Measurements from ENCODE around the gene CRYBG3.
A peak's percentile ranks its signal among the peaks of the same experiment; 100 is the strongest.

The CRYBG3 gene

GRCh38 chr3:97971679-97972567, 150.1 kb downstream of the CRYBG3 start, which contains the start of gene RIOX2:
Gene RIOX2, minus strand, starts transcription at chr3:97972431. Its CDS starts 4,838 bp downstream, at chr3:97967593.
- Histone ChIP-seq H3K4me1 (peaks cover 5% of the 10 kb centered on the region), H3K79me2 (no peaks in the 10 kb centered on the region), H3K27me3 (ENCODE audit: control insufficient read depth, insufficient read depth, low read length) (no peaks in the 10 kb centered on the region), H2AFZ (peak within 1 kb of the TSS; percentile 59), H3K9ac (no peak within 1 kb of the TSS), H3K27ac (peak within 1 kb of the TSS; percentile 51), H3K4me3 (ENCODE audit: low read depth, low read length) (peak within 1 kb of the TSS; percentile 48), H3K4me2 (ENCODE audit: low read length) (peak within 1 kb of the TSS; percentile 69), H3K36me3 (ENCODE audit: control insufficient read depth, insufficient read depth, low read length) (no peaks in the 10 kb centered on the region), H3K9me3 (ENCODE audit: control insufficient read depth, low read length) (no peaks in the 10 kb centered on the region)
- TF ChIP-seq CTCF (IDR thresholded peaks at IDR 0.05): no peak

- H3K4me1 ChIP-seq: peaks cover 5% of the 10 kb centered on the region
- no peak overlapping the region for H3K27ac ChIP-seq
- no peaks in the 10 kb centered on the region for H3K27me3 ChIP-seq (ENCODE audit: control insufficient read depth, insufficient read depth, low read length)
- H3K4me3 ChIP-seq (ENCODE audit: low read depth, low read length): no peak overlapping the region
- no peak for TF ChIP-seq CTCF (IDR thresholded peaks at IDR 0.05)
- no peaks in the 10 kb centered on the region for H3K79me2 ChIP-seq
- H3K4me2 ChIP-seq (ENCODE audit: low read length): no peak overlapping the region
- H3K36me3 ChIP-seq (ENCODE audit: control insufficient read depth, insufficient read depth, low read length): no peaks in the 10 kb centered on the region
- no peaks in the 10 kb centered on the region for H3K9me3 ChIP-seq (ENCODE audit: control insufficient read depth, low read length)
- H3K9ac ChIP-seq: no peak overlapping the region
- H2AFZ ChIP-seq: peak overlapping the region; percentile 59
Observed at GRCh38 chr3:97972976-97973375, 151.2 kb downstream of the CRYBG3 start.

GRCh38 chr3:97974996-97975395, 153.2 kb downstream of the CRYBG3 start:
- H3K4me1 ChIP-seq: peaks cover 5% of the 10 kb centered on the region
- no peak overlapping the region for H3K27ac ChIP-seq
- H3K4me2 ChIP-seq (ENCODE audit: low read length): no peak overlapping the region
- H3K9me3 ChIP-seq (ENCODE audit: control insufficient read depth, low read length): no peaks in the 10 kb centered on the region
- H3K36me3 ChIP-seq (ENCODE audit: control insufficient read depth, insufficient read depth, low read length): no peaks in the 10 kb centered on the region
- H3K27me3 ChIP-seq (ENCODE audit: control insufficient read depth, insufficient read depth, low read length): no peaks in the 10 kb centered on the region
- no peak overlapping the region for H2AFZ ChIP-seq
- no peaks in the 10 kb centered on the region for H3K79me2 ChIP-seq
- TF ChIP-seq CTCF (IDR thresholded peaks at IDR 0.05): no peak
- no peak overlapping the region for H3K4me3 ChIP-seq (ENCODE audit: low read depth, low read length)
- H3K9ac ChIP-seq: no peak overlapping the region

- no peaks in the 10 kb centered on the region for H3K36me3 ChIP-seq (ENCODE audit: control insufficient read depth, insufficient read depth, low read length)
- TF ChIP-seq CTCF (IDR thresholded peaks at IDR 0.05): no peak
- no peaks in the 10 kb centered on the region for H3K79me2 ChIP-seq
- H3K4me1 ChIP-seq: peaks cover 5% of the 10 kb centered on the region
- H3K27ac ChIP-seq: no peak overlapping the region
- no peak overlapping the region for H3K9ac ChIP-seq
- no peaks in the 10 kb centered on the region for H3K9me3 ChIP-seq (ENCODE audit: control insufficient read depth, low read length)
- H3K4me2 ChIP-seq (ENCODE audit: low read length): no peak overlapping the region
- H3K4me3 ChIP-seq (ENCODE audit: low read depth, low read length): no peak overlapping the region
- H2AFZ ChIP-seq: no peak overlapping the region
- no peaks in the 10 kb centered on the region for H3K27me3 ChIP-seq (ENCODE audit: control insufficient read depth, insufficient read depth, low read length)
Observed at GRCh38 chr3:97975466-97975865, 153.7 kb downstream of the CRYBG3 start.

All from parathyroid adenoma (tissue), 2 donors.